ENCODE results near the gene ATXN7L1.

Gene ATXN7L1

DNA sequence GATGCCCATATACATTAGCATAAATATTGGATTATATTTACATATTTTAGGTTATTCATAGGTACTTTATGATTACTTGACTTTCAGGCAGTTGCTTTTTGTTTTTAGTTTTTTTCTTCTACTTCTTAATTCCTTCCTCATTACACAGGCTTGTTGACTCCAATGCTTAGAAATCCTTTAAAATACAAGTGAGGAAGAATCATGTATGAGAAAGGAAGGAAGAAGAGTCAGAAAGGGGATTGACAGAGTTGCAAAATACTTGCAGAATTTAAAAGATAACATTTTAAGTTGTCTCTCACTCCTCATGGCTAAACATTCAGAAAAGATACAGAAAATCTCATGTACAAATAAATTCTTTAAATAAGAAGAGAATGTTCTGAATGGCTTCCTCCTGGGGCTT lies 61.9 kb downstream of the ATXN7L1 start:
- Mint-ChIP-seq H3K9me3 (no peaks in the 10 kb centered on the region), H3K36me3 (ENCODE audit: low read depth) (peaks cover 5% of the 10 kb centered on the region), H3K4me1 (peaks cover 23% of the 10 kb centered on the region), H3K27ac (no peak overlapping the region), H3K4me3 (no peak overlapping the region), H3K27me3 (ENCODE audit: low read depth, poor library complexity) (peaks cover 21% of the 10 kb centered on the region)
- no peak for TF ChIP-seq CTCF (IDR thresholded peaks at IDR 0.05)
- no peak for DNase-seq

DNA sequence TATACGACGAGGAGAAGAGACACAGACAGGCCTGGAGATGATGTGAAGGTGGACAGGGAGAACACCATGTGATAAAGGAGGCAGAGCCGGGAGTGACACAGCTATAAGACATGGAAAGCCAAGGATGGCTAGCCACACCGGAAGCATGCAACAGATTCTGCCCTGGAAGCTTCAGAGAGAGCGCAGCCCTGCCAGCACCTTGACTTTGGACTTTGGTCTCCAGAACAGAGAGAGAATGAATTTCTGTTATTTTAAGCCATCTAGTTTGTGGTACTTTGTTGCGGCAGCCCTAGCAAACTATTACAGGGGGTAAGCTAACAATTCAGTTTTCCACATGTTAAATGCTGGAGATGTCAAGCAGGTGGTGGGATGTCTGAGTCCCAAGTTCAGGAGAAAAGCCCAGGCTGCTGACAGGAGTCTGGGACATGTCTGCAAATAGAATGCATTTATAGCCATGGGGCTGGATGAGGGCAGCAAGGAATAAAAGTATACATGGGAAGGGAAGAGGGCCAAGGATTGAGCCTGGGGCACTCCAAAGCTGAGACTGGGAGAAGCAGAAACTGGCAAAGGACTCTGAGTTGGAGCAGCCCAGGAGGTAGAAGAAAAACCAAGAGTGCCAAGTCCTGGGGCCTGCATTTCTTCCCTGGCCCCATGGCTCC lies 65.1 kb downstream of the ATXN7L1 start:
- DNase-seq: no peak
- H3K36me3 Mint-ChIP-seq (ENCODE audit: low read depth): no peaks in the 10 kb centered on the region
- no peak overlapping the region for H3K4me3 Mint-ChIP-seq
- TF ChIP-seq CTCF (IDR thresholded peaks at IDR 0.05): no peak
- H3K4me1 Mint-ChIP-seq: peaks cover 24% of the 10 kb centered on the region
- peaks cover 21% of the 10 kb centered on the region for H3K27me3 Mint-ChIP-seq (ENCODE audit: low read depth, poor library complexity)
- H3K9me3 Mint-ChIP-seq: no peaks in the 10 kb centered on the region
- no peak overlapping the region for H3K27ac Mint-ChIP-seq

DNA sequence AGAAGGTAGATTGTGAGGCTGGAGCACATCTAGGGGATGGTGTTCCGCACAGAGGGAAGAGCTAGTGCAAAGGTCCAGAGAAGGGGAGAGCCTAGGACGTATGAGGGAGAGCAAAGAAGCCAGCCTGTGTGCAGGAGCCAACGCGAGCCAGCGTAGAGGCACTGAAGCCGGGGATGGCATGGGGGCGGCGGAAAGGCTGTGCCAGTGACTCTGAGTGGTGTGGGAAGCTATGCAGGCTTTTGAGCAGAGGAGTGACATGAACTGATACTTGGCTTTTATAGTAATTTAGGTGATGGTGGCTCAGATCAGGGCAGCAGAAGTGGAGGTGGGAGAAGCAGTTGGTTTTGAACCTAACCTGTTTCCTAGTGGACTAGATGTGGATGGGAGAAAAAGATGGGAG lies 65.8 kb downstream of the ATXN7L1 start:
- no peak for DNase-seq
- no peak for TF ChIP-seq CTCF (IDR thresholded peaks at IDR 0.05)
- Mint-ChIP-seq H3K36me3 (ENCODE audit: low read depth) (no peaks in the 10 kb centered on the region), H3K4me1 (peaks cover 24% of the 10 kb centered on the region), H3K9me3 (no peaks in the 10 kb centered on the region), H3K4me3 (no peak overlapping the region), H3K27ac (no peak overlapping the region), H3K27me3 (ENCODE audit: low read depth, poor library complexity) (peaks cover 16% of the 10 kb centered on the region)

- Mint-ChIP-seq H3K4me3 (no peak overlapping the region), H3K27me3 (ENCODE audit: low read depth, poor library complexity) (peaks cover 11% of the 10 kb centered on the region), H3K27ac (no peak overlapping the region), H3K36me3 (ENCODE audit: low read depth) (no peaks in the 10 kb centered on the region), H3K4me1 (peaks cover 31% of the 10 kb centered on the region), H3K9me3 (no peaks in the 10 kb centered on the region)
- no peak for TF ChIP-seq CTCF (IDR thresholded peaks at IDR 0.05)
- DNase-seq: no peak
Measured at GRCh38 chr7:105808703-105809590, 67.5 kb downstream of the ATXN7L1 start.

DNA sequence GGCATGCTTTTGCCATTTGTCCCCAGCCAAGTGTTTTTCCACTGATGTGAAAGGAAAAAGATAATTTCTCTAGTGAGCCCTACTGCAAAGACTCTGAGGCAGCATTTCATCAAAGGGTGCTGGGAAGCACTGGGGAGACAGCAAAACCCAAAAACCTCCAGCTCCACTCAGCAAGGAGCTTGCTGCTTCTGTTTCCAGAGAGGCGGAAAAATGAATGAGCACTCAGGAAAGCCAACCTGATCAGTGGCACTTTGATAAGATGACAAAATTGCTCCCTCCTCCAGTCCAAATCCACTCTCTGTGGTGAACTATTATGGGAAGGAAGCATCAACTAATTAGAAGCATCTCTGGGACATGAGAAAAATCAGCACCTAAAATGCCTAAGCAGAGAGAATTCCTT lies 68.2 kb downstream of the ATXN7L1 start:
- H3K4me3 Mint-ChIP-seq: no peak overlapping the region
- TF ChIP-seq CTCF (IDR thresholded peaks at IDR 0.05): no peak
- no peaks in the 10 kb centered on the region for H3K36me3 Mint-ChIP-seq (ENCODE audit: low read depth)
- no peaks in the 10 kb centered on the region for H3K9me3 Mint-ChIP-seq
- no peak for DNase-seq
- no peak overlapping the region for H3K27ac Mint-ChIP-seq
- peaks cover 6% of the 10 kb centered on the region for H3K27me3 Mint-ChIP-seq (ENCODE audit: low read depth, poor library complexity)
- peaks cover 31% of the 10 kb centered on the region for H3K4me1 Mint-ChIP-seq

Data from nephron progenitor cell (in vitro differentiated cells).